Smooth muscle cell (in vitro differentiated cells): ENCODE data around the gene CRYZ. TPM values are rescaled to one million over a fixed set of nuclear protein-coding genes. Genes with fewer than 3 reads are reported as not detected.
"Not testable (repeated sequence)": the region's sequence is repeated elsewhere in the genome, so short reads cannot be mapped to it uniquely, and the experiment has no call there.

Experiments
- DNase-seq: peaks from one replicate; lab custom pipeline; 2025; ENCODE audit not compliant: unreplicated experiment; lab: John Stamatoyannopoulos, UW
- H2AFZ ChIP-seq: fragments of 200-600 bp; sonication (generic); 2 replicates; pipeline ENCODE4 v1.6.0; 2016; ENCODE audit warnings: antibody characterized with exemption, low read depth, mild to moderate bottlenecking
- H3F3A ChIP-seq: fragments of 200-600 bp; sonication (generic); 2 replicates; pipeline ENCODE4 v1.6.0; 2017; ENCODE audit warnings: antibody characterized with exemption, low read depth
- H3K27ac ChIP-seq: fragments of 200-600 bp; sonication (generic); 2 replicates; pipeline ENCODE4 v1.5.1; 2016; ENCODE audit warnings: low read depth, mild to moderate bottlenecking
- H3K27me3 ChIP-seq: fragments of 200-600 bp; sonication (generic); 2 replicates; pipeline ENCODE4 v1.6.1; 2016; ENCODE audit warnings: low read depth, mild to moderate bottlenecking
- H3K36me3 ChIP-seq: fragments of 200-600 bp; sonication (generic); 2 replicates; pipeline ENCODE4 v1.5.1; 2016; ENCODE audit warnings: low read depth
- H3K4me1 ChIP-seq: fragments of 200-600 bp; sonication (generic); 2 replicates; pipeline ENCODE4 v1.5.1; 2016; ENCODE audit warnings: low read depth
- H3K4me2 ChIP-seq: fragments of 200-600 bp; sonication (generic); 2 replicates; pipeline ENCODE4 v1.6.0; 2016; ENCODE audit warnings: mild to moderate bottlenecking
- H3K4me3 ChIP-seq: fragments of 200-600 bp; sonication (generic); 2 replicates; pipeline ENCODE4 v1.5.1; 2016; ENCODE audit warnings: mild to moderate bottlenecking
- H3K79me2 ChIP-seq: fragments of 200-600 bp; sonication (generic); 2 replicates; pipeline ENCODE4 v1.6.0; 2016; ENCODE audit warnings: low read depth, mild to moderate bottlenecking
- H3K9ac ChIP-seq: fragments of 200-600 bp; sonication (generic); 2 replicates; pipeline ENCODE4 v1.6.0; 2016; ENCODE audit warnings: low read depth
- H3K9me3 ChIP-seq: fragments of 200-600 bp; sonication (generic); replicated peaks from 2 replicates; pipeline ENCODE4 v1.5.1; 2016; ENCODE audit warnings: low read depth
- H4K20me1 ChIP-seq: fragments of 200-600 bp; sonication (generic); 2 replicates; pipeline ENCODE4 v1.6.0; 2016; ENCODE audit warnings: low read depth
- WGBS: methylation state at CpG from one replicate; pipeline ENCODE4 v1.1.7; 2016; ENCODE audit warnings: low lambda C conversion rate; 5-methylcytosine and 5-hydroxymethylcytosine counted together
- polyA plus RNA-seq: library from polyadenylated mRNA; unstranded; fragments of >200 nt; fragmentation: Nextera tagmentation; extraction: Ambion mirVana; gene quantifications from 2 replicates; pipeline ENCODE4 v1.2.1, GENCODE V29; 2016
- total RNA-seq: library from RNA; depleted of rRNA; stranded (reverse); fragments of >200 nt; gene quantifications from 2 replicates; pipeline ENCODE4 v1.2.3, GENCODE V29; 2014
- TF ChIP-seq, protein P1 (sequence below): fragments of 200-600 bp; sonication (generic); IDR thresholded peaks from 2 replicates; pipeline ENCODE4 v1.5.1; 2017; ENCODE audit warnings: borderline replicate concordance, mild to moderate bottlenecking, antibody characterized with exemption; ENCODE audit not compliant: insufficient read depth, poor library complexity, severe bottlenecking

CRYZ gene
- total and polyA plus RNA-seq, 2 experiments from 2014 or later: not detected

DNA sequence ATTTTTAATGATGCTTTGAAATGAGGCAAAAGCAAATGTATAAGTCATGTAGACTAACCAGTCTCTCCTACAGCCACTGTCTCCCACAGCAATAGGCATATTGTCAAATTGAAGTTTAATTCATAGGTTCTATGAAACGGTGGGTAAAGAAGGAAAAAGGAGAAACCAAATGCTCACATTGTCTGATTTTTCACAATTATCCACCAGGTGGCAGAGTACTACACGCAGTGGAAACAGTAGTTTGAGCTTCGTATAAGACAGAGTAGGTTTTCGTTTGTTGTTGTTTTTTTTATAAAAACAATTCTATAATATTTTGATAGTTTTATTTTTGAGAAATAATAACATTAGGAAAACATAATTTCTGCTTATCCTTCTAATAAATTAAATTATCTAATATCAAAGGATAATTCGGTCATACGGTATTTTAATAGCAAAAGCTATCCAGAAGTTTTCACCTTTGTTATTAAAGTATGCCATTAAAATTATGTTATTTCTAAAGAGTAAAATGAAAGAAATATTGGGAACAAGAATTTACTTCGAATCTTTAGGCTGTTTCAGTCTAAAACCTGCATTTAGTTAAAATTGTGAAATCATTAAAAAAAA, 39.2 kb upstream of the CRYZ start:
- Histone ChIP-seq H3K36me3 (no peaks in the 10 kb centered on the region), H3K9me3 (no peaks in the 10 kb centered on the region), H3K4me3 (peak overlapping the region; percentile 28), H4K20me1 (no peaks in the 10 kb centered on the region), H3K79me2 (no peaks in the 10 kb centered on the region), H3F3A (no peaks in the 10 kb centered on the region), H3K4me2 (peak overlapping the region; percentile 52), H3K4me1 (no peaks in the 10 kb centered on the region), H3K27ac (no peak overlapping the region), H3K9ac (no peak overlapping the region), H2AFZ (no peak overlapping the region), H3K27me3 (no peaks in the 10 kb centered on the region)
- WGBS: 43% methylated on average over 7 of the region's 7 CpGs
- TF ChIP-seq, protein P1, sequence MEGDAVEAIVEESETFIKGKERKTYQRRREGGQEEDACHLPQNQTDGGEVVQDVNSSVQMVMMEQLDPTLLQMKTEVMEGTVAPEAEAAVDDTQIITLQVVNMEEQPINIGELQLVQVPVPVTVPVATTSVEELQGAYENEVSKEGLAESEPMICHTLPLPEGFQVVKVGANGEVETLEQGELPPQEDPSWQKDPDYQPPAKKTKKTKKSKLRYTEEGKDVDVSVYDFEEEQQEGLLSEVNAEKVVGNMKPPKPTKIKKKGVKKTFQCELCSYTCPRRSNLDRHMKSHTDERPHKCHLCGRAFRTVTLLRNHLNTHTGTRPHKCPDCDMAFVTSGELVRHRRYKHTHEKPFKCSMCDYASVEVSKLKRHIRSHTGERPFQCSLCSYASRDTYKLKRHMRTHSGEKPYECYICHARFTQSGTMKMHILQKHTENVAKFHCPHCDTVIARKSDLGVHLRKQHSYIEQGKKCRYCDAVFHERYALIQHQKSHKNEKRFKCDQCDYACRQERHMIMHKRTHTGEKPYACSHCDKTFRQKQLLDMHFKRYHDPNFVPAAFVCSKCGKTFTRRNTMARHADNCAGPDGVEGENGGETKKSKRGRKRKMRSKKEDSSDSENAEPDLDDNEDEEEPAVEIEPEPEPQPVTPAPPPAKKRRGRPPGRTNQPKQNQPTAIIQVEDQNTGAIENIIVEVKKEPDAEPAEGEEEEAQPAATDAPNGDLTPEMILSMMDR: peak; percentile 77
- DNase-seq: no peak

DNA sequence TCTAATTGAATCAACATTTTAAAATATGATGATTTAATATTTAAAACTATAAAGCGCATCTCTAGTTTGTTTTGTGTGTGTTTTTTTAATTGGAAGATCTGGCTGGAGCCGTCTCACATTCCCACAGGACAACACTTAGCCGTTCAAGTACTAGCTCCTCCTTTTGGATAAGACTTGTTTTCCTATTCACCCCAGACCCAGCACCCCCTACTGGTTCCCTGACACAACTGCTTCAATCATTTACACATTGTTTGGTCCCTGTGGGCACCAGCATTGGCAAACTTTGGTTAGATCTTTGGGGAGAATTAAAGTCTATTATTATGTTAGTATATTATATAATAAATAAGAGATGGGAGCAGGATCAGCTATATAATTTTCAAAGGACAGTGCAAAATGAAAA, 34.6 kb upstream of the CRYZ start:
- Histone ChIP-seq H3K9ac (no peak overlapping the region), H3K27ac (no peak overlapping the region), H3K79me2 (no peaks in the 10 kb centered on the region), H3F3A (no peaks in the 10 kb centered on the region), H3K4me2 (no peak overlapping the region), H3K36me3 (no peaks in the 10 kb centered on the region), H3K4me1 (no peaks in the 10 kb centered on the region), H4K20me1 (no peaks in the 10 kb centered on the region), H3K4me3 (no peak overlapping the region), H3K9me3 (no peaks in the 10 kb centered on the region), H3K27me3 (no peaks in the 10 kb centered on the region), H2AFZ (no peak overlapping the region)
- DNase-seq: no peak
- TF ChIP-seq, protein P1: peak; percentile 15
- 52% methylated on average over 3 of the region's 3 CpGs for WGBS

DNA sequence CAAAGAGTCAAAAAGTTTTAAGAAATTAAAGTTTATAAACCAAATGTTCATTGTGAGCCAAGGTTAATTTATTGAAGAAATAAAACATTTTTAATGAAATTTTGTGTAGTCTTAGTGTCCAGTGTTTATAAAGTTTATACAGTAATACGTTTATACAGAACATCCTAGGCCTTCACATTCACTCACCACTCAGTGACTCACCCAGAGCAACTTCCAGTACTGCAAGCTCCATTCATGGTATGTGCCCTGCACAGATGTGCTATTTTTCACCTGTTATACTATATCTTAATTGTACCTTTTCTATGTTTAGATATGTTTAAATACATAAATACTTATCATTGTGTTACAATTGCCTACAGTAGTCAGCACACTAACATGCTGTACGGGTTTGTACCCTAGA, 33.7 kb upstream of the CRYZ start:
- H3K4me1 ChIP-seq: no peaks in the 10 kb centered on the region
- no peak for DNase-seq
- H4K20me1 ChIP-seq: no peaks in the 10 kb centered on the region
- H3K9me3 ChIP-seq: no peaks in the 10 kb centered on the region
- TF ChIP-seq, protein P1: no peak
- no peaks in the 10 kb centered on the region for H3F3A ChIP-seq
- H3K27me3 ChIP-seq: no peaks in the 10 kb centered on the region
- H3K27ac ChIP-seq: no peak overlapping the region
- H3K4me2 ChIP-seq: no peak overlapping the region
- H3K79me2 ChIP-seq: no peaks in the 10 kb centered on the region
- 81% methylated on average over 2 of the region's 2 CpGs for WGBS
- H3K36me3 ChIP-seq: no peaks in the 10 kb centered on the region
- H2AFZ ChIP-seq: no peak overlapping the region
- no peak overlapping the region for H3K9ac ChIP-seq
- H3K4me3 ChIP-seq: no peak overlapping the region

DNA sequence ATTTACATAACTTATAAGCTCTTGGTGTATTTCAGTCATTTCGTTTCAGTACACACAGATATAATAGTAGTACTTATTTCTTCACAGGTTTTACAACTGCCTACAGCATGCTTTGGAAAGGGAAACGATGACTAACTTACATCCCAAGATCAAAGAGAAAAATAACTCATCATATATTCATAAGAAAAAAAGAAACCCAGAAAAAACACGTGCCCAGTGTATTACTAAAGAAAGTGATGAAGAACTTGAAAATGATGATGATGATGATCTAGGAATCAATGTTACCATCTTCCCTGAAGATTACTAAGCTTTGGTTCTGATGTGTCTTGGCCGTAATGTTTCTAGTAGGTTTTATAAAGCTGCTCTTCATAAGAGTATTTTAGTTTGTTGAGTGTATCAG, 31.0 kb upstream of the CRYZ start:
- Histone ChIP-seq H3F3A (no peaks in the 10 kb centered on the region), H3K36me3 (no peaks in the 10 kb centered on the region), H3K27me3 (no peaks in the 10 kb centered on the region), H3K27ac (no peak overlapping the region), H3K4me3 (no peak overlapping the region), H3K79me2 (no peaks in the 10 kb centered on the region), H3K4me2 (no peak overlapping the region), H2AFZ (no peak overlapping the region), H4K20me1 (no peaks in the 10 kb centered on the region), H3K9ac (no peak overlapping the region), H3K9me3 (no peaks in the 10 kb centered on the region), H3K4me1 (no peaks in the 10 kb centered on the region)
- TF ChIP-seq, protein P1: no peak
- WGBS: 69% methylated on average over 4 of the region's 4 CpGs
- DNase-seq: no peak

DNA sequence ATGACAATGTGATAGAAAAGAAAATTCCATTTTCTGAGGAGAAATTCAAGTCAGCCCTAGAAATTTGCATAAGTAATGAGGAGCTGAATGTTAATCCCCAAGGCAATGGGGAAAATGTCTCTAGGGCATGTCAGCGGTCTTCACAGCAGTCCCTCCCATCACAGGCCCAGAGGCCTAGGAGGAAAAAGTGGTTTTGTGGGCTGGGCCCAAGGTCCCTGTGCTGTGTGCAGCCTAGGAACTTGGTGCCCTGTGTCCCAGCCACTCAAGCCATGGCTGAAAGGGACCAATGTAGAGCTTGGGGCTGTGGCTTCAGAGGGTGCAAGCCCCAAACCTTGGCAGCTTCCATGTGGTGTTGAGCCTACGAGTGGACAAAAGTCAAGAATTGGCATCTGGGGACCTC, 23.8 kb upstream of the CRYZ start:
- 90% methylated on average over 2 of the region's 2 CpGs for WGBS
- not testable (repeated sequence) for H3K4me3 ChIP-seq, H3K9ac ChIP-seq, H3F3A ChIP-seq, H3K36me3 ChIP-seq, H3K4me2 ChIP-seq, H3K9me3 ChIP-seq, H2AFZ ChIP-seq, H3K27me3 ChIP-seq, H4K20me1 ChIP-seq, DNase-seq, H3K4me1 ChIP-seq, H3K79me2 ChIP-seq, H3K27ac ChIP-seq
